Chondrocyte (in vitro differentiated cells): ENCODE results near the gene SHLD2. TPM values are rescaled to one million over a fixed set of nuclear protein-coding genes. Genes with fewer than 3 reads are reported as not detected.
"Not testable (repeated sequence)": the region's sequence is repeated elsewhere in the genome, so short reads cannot be mapped to it uniquely, and the experiment has no call there.

Experiments
- DNase-seq: peaks from one replicate; pipeline ENCODE4 v3.0.0; 2021; ENCODE audit warnings: mixed read lengths, low spot score
- H3K27ac Mint-ChIP-seq: one replicate; pipeline ENCODE4 v1.8.0; 2021; ENCODE audit warnings: mild to moderate bottlenecking, moderate library complexity, mixed read lengths; ENCODE audit not compliant: unreplicated experiment
- H3K27me3 Mint-ChIP-seq: 2 replicates; pipeline ENCODE4 v1.8.0; 2021; ENCODE audit warnings: low read depth, mixed read lengths
- H3K36me3 Mint-ChIP-seq: 2 replicates; pipeline ENCODE4 v1.8.0; 2021; ENCODE audit warnings: low read depth, mixed read lengths
- H3K4me1 Mint-ChIP-seq: 2 replicates; pipeline ENCODE4 v1.8.0; 2021; ENCODE audit warnings: low read depth, mild to moderate bottlenecking, mixed read lengths
- H3K4me3 Mint-ChIP-seq: one replicate; pipeline ENCODE4 v1.8.0; 2021; ENCODE audit warnings: mild to moderate bottlenecking, moderate library complexity, mixed read lengths; ENCODE audit not compliant: unreplicated experiment
- H3K9me3 Mint-ChIP-seq: 2 replicates; pipeline ENCODE4 v1.8.0; 2021; ENCODE audit warnings: low read depth, mixed read lengths
- total RNA-seq: library from RNA; stranded (reverse); gene quantifications from 3 replicates; pipeline ENCODE4 v1.2.1, GENCODE V29; 2021

SHLD2 gene
- total RNA-seq, 1 donor from 2014 or later = 29.2 TPM

- DNase-seq, H3K36me3 Mint-ChIP-seq, H3K4me3 Mint-ChIP-seq, H3K27me3 Mint-ChIP-seq, H3K27ac Mint-ChIP-seq, H3K4me1 Mint-ChIP-seq, H3K9me3 Mint-ChIP-seq: not testable (repeated sequence)
These were observed 124.4 kb downstream of the SHLD2 start for GRCh38 chr10:87219370-87219769.

- not testable (repeated sequence) for H3K4me1 Mint-ChIP-seq, H3K27me3 Mint-ChIP-seq, DNase-seq, H3K9me3 Mint-ChIP-seq, H3K36me3 Mint-ChIP-seq, H3K27ac Mint-ChIP-seq, H3K4me3 Mint-ChIP-seq
These were observed 127.8 kb downstream of the SHLD2 start for GRCh38 chr10:87222789-87223188.

GRCh38 chr10:87225148-87225547 is 130.1 kb downstream of the SHLD2 start, which contains the start of gene NUTM2A:
NUTM2A (plus strand) TSS chr10:87225448; CDS start chr10:87225831, 383 bp downstream.
- H3K4me1 Mint-ChIP-seq, H3K27me3 Mint-ChIP-seq, H3K36me3 Mint-ChIP-seq, H3K27ac Mint-ChIP-seq, H3K4me3 Mint-ChIP-seq, H3K9me3 Mint-ChIP-seq, DNase-seq: not testable (repeated sequence)

- not testable (repeated sequence) for H3K36me3 Mint-ChIP-seq, H3K27me3 Mint-ChIP-seq, DNase-seq, H3K9me3 Mint-ChIP-seq, H3K4me3 Mint-ChIP-seq, H3K4me1 Mint-ChIP-seq, H3K27ac Mint-ChIP-seq
These were observed 133.2 kb downstream of the SHLD2 start for GRCh38 chr10:87228247-87228646.

- H3K27me3 Mint-ChIP-seq, H3K9me3 Mint-ChIP-seq, H3K27ac Mint-ChIP-seq, H3K4me1 Mint-ChIP-seq, DNase-seq, H3K36me3 Mint-ChIP-seq, H3K4me3 Mint-ChIP-seq: not testable (repeated sequence)
These were observed 134.2 kb downstream of the SHLD2 start for GRCh38 chr10:87229211-87229610.

GRCh38 chr10:87234854-87235253 is 139.8 kb downstream of the SHLD2 start:
- not testable (repeated sequence) for H3K4me3 Mint-ChIP-seq, H3K4me1 Mint-ChIP-seq, H3K9me3 Mint-ChIP-seq, H3K27me3 Mint-ChIP-seq, H3K36me3 Mint-ChIP-seq, H3K27ac Mint-ChIP-seq, DNase-seq

GRCh38 chr10:87237244-87237643 is 142.2 kb downstream of the SHLD2 start:
- H3K4me3 Mint-ChIP-seq, H3K4me1 Mint-ChIP-seq, H3K27me3 Mint-ChIP-seq, H3K9me3 Mint-ChIP-seq, DNase-seq, H3K27ac Mint-ChIP-seq, H3K36me3 Mint-ChIP-seq: not testable (repeated sequence)

- not testable (repeated sequence) for H3K4me3 Mint-ChIP-seq, H3K36me3 Mint-ChIP-seq, H3K9me3 Mint-ChIP-seq, H3K4me1 Mint-ChIP-seq, H3K27ac Mint-ChIP-seq, H3K27me3 Mint-ChIP-seq, DNase-seq
These were observed 144.4 kb downstream of the SHLD2 start for GRCh38 chr10:87239346-87239808.

Other genes starting within 250 kb of the SHLD2 start
- gene MMRN2, start 137.6 kb upstream of the SHLD2 start, total RNA-seq = 0.31 to 0.92 TPM (median 0.40 TPM) in 3 replicates
- gene SNCG, start 136.6 kb upstream of the SHLD2 start, total RNA-seq = 1.2 to 2.2 TPM (median 1.5 TPM) in 3 replicates
- gene ADIRF, start 126.7 kb upstream of the SHLD2 start, total RNA-seq = 0.54 to 0.65 TPM in 2 of 3 replicates, not detected in the other
- not detected in 3 replicates for gene FAM25A, start 74.9 kb upstream of the SHLD2 start, total RNA-seq
- 90.7 to 98.7 TPM (median 94.1 TPM) in 3 replicates for gene GLUD1, start 363 bp upstream of the SHLD2 start, total RNA-seq
- gene NUTM2A, start 130.2 kb downstream of the SHLD2 start, total RNA-seq = 1.1 to 1.3 TPM (median 1.2 TPM) in 3 replicates